Breast epithelium (tissue), 4 donors: ENCODE results near the gene TMPRSS13. TPM values are rescaled to one million over a fixed set of nuclear protein-coding genes. Genes with fewer than 3 reads are reported as not detected.

Experiments used
- DNase-seq, 2 donors: peaks; one replicate each; pipeline ENCODE4 v3.0.0-alpha.2; 2019; ENCODE audit warnings: low spot score in 2 of 2
- H3K27ac ChIP-seq, 2 donors: fragments of 200-600 bp; sonication (generic) in 1 of 2; one replicate each; pipeline ENCODE4 v1.5.1; 2016 to 2019; ENCODE audit warnings: mild to moderate bottlenecking in 1 of 2
- H3K27me3 ChIP-seq, 2 donors: fragments of 200-600 bp; sonication (generic) in 1 of 2; one replicate each; pipeline versions ENCODE4 v1.5.1 to v1.6.0; 2017 to 2019; ENCODE audit warnings: control low read depth in 1 of 2, mild to moderate bottlenecking in 1 of 2
- H3K36me3 ChIP-seq: fragments of 200-600 bp; one replicate; pipeline ENCODE4 v1.5.1; 2019
- H3K4me1 ChIP-seq, 2 donors: fragments of 200-600 bp; sonication (generic); one replicate each; pipeline ENCODE4 v1.5.1; 2016 to 2019; ENCODE audit warnings: control low read depth in 1 of 2
- H3K4me3 ChIP-seq, 3 donors: fragments of 200-600 bp; sonication (generic); 1 replicate in 2 of 3; 2 replicates in 1 of 3; pipeline ENCODE4 v1.5.1; 2016 to 2019; ENCODE audit warnings: mild to moderate bottlenecking in 3 of 3, moderate library complexity in 2 of 3
- H3K9me3 ChIP-seq, 2 donors: fragments of 200-600 bp; sonication (generic) in 1 of 2; one replicate each; pipeline ENCODE4 v1.5.1; 2016 to 2019; ENCODE audit warnings: control low read depth in 1 of 2
- CTCF ChIP-seq, 3 donors: fragments of 450-650 bp; IDR thresholded peaks; one replicate each; pipeline ENCODE4 v1.5.1; 2016 to 2017; ENCODE audit warnings: antibody characterized with exemption in 3 of 3, mild to moderate bottlenecking in 3 of 3, moderate library complexity in 3 of 3
- POLR2A ChIP-seq: fragments of 450-650 bp; IDR thresholded peaks from one replicate; pipeline ENCODE4 v1.6.1; 2016; ENCODE audit warnings: antibody characterized with exemption, mild to moderate bottlenecking, moderate library complexity
- POLR2AphosphoS5 ChIP-seq, 3 donors: sonication (generic); formaldehyde crosslinking; IDR thresholded peaks; one replicate each; pipeline ENCODE4 v1.6.1; 2017; ENCODE audit warnings: antibody characterized with exemption in 3 of 3
- intact Hi-C: fragments of 100-400 bp; cut with DNase I; formaldehyde crosslinking; loops from one replicate; pipeline ENCODE4 v1.15.1; 2023; ENCODE audit warnings: low total_unique reads
- total RNA-seq, 3 donors: library from RNA; depleted of rRNA; stranded (reverse); fragments of >200 nt; gene quantifications; one replicate each; pipeline ENCODE4 v1.1.0, GENCODE V29; 2016

Gene TMPRSS13
- total RNA-seq, 3 donors from 2014 or later: 0.32 to 34.0 (median 12.5) TPM

DNA sequence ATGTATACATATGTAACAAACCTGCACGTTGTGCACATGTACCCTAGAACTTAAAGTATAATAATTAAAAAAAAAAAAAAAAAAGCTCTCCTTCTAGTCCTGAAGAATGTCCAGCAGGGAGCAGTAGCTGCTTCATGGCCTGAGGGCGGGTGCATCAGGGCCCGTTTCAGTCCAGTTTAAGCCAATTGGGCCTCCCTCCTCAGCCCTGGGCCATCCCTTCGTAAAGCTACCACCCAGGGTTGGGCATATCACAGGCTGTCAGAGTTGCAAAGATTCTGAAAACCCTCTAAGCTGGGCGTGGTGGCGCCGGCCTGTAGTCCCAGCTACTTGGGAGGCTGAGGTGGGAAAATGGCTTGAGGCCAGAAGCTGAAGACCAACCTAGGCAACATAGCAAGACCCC, 5.4 kb downstream of the TMPRSS13 start:
- Histone ChIP-seq H3K27me3 (no peaks in the 10 kb centered on the region), H3K27ac (no peak overlapping the region), H3K4me1 (no peaks in the 10 kb centered on the region), H3K36me3 (no peaks in the 10 kb centered on the region), H3K9me3 (no peaks in the 10 kb centered on the region), H3K4me3 (no peak overlapping the region)
- no peak for TF ChIP-seq POLR2AphosphoS5 (IDR thresholded peaks at IDR 0.05)
- TF ChIP-seq CTCF (IDR thresholded peaks at IDR 0.05): no peak
- TF ChIP-seq POLR2A: no peak
- peak in 1 of 2 donors; percentile 25 for DNase-seq
- intact Hi-C loops: no loop called here

DNA sequence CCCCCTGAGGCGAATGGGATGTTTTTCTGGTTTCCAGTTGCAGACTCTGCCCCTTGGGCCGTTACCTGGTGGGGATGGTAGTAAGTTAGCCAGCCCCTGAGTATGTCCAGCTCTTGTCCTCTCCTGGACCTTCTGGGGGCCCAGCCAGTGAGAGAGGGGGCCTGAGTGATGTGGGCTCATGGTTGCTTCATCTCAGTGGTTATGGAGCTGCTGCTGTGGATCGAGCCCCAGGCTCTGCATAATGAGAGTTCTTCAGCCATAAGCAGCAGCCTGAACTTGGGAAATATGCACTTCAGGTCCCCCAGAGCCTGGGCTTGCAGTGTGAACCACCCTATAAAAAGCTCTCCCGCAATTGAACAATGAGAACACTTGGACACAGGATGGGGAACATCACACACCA, 5.9 kb downstream of the TMPRSS13 start:
- Histone ChIP-seq H3K36me3 (no peaks in the 10 kb centered on the region), H3K27me3 (no peaks in the 10 kb centered on the region), H3K27ac (no peak overlapping the region), H3K4me1 (no peaks in the 10 kb centered on the region), H3K9me3 (no peaks in the 10 kb centered on the region), H3K4me3 (no peak overlapping the region)
- intact Hi-C loops: no loop called here
- TF ChIP-seq POLR2A (no peak), CTCF (IDR thresholded peaks at IDR 0.05) (no peak), POLR2AphosphoS5 (IDR thresholded peaks at IDR 0.05) (no peak)
- peak in 1 of 2 donors; percentile 20 for DNase-seq

- TF ChIP-seq CTCF (IDR thresholded peaks at IDR 0.05): no peak
- TF ChIP-seq POLR2AphosphoS5 (IDR thresholded peaks at IDR 0.05): no peak
- TF ChIP-seq POLR2A: no peak
- no peak overlapping the region for H3K27ac ChIP-seq
- H3K4me1 ChIP-seq: no peaks in the 10 kb centered on the region
- H3K4me3 ChIP-seq: no peak overlapping the region
- DNase-seq: peak in 1 of 2 donors; percentile 42
- intact Hi-C loops: no loop called here
- no peaks in the 10 kb centered on the region for H3K36me3 ChIP-seq
- H3K9me3 ChIP-seq: no peaks in the 10 kb centered on the region
- no peaks in the 10 kb centered on the region for H3K27me3 ChIP-seq
Observed at GRCh38 chr11:117921893-117922292, 7.3 kb downstream of the TMPRSS13 start.

DNA sequence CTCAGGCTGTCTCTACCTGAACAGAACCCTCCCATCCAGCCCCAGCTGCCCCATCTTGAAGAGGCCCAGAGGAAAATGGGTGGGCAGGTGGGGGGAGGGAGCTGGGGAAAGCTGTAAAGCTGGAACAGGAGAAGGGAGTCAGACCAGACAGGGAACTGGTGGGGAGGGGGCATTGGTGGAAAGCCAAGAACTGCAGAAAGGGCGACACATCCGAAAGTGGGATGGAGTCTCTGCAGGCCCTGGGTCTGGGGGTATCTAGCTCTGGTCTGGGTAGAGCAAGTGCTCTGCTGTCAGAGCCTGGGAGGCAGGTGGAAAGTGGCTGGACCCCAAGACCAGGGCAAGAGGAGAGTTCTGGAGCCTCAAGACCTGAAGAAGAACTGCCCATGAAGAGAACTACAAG, 7.7 kb downstream of the TMPRSS13 start:
- peak in 1 of 2 donors; percentile 25 for DNase-seq
- H3K4me1 ChIP-seq: no peaks in the 10 kb centered on the region
- intact Hi-C loops: no loop called here
- no peak for TF ChIP-seq CTCF (IDR thresholded peaks at IDR 0.05)
- TF ChIP-seq POLR2A: no peak
- TF ChIP-seq POLR2AphosphoS5 (IDR thresholded peaks at IDR 0.05): no peak
- no peaks in the 10 kb centered on the region for H3K9me3 ChIP-seq
- no peaks in the 10 kb centered on the region for H3K27me3 ChIP-seq
- no peak overlapping the region for H3K4me3 ChIP-seq
- no peaks in the 10 kb centered on the region for H3K36me3 ChIP-seq
- H3K27ac ChIP-seq: no peak overlapping the region

GRCh38 chr11:117919781-117920221, 9.4 kb downstream of the TMPRSS13 start:
- H3K4me3 ChIP-seq: no peak overlapping the region
- H3K27ac ChIP-seq: no peak overlapping the region
- H3K27me3 ChIP-seq: no peaks in the 10 kb centered on the region
- no peaks in the 10 kb centered on the region for H3K4me1 ChIP-seq
- peak in 1 of 2 donors; percentile 20 for DNase-seq
- no peaks in the 10 kb centered on the region for H3K9me3 ChIP-seq
- TF ChIP-seq POLR2AphosphoS5 (IDR thresholded peaks at IDR 0.05) (no peak), POLR2A (no peak)
- intact Hi-C loops: no loop called here
- H3K36me3 ChIP-seq: no peaks in the 10 kb centered on the region

DNA sequence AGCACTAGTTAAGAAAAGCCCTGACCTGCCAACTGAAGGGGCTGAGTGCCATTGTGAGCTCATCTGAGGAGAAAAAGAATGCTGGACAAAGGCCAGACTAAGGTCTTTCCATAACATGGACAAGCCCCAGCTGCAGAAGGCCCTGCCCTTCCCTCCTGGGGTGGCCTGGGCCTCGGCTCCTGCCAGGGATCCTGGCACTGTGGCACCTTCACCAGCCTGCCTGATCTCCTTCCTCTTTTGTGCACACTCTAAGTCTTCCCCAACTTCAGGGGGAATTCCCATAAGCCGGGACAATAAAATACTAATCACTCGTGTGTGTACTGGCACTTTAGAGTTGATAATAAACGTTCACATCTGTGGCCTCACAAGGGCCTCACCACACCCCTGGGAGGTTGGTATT, 9.9 kb downstream of the TMPRSS13 start:
- intact Hi-C loops: no loop called here
- Histone ChIP-seq H3K4me3 (no peak overlapping the region), H3K4me1 (no peaks in the 10 kb centered on the region), H3K36me3 (no peaks in the 10 kb centered on the region), H3K27me3 (no peaks in the 10 kb centered on the region), H3K27ac (no peak overlapping the region), H3K9me3 (no peaks in the 10 kb centered on the region)
- TF ChIP-seq POLR2AphosphoS5 (IDR thresholded peaks at IDR 0.05): no peak
- no peak for TF ChIP-seq POLR2A
- no peak for TF ChIP-seq CTCF (IDR thresholded peaks at IDR 0.05)
- DNase-seq: peak in 1 of 2 donors; percentile 14
